SK-N-SH treated with all-trans-retinoic acid at 6 μM for 48 hours (cell line): ENCODE results near the gene ROBO2.

Experiments used
- ARNTL ChIP-seq: fragments of 450-650 bp; formaldehyde crosslinking; IDR thresholded peaks from 2 replicates; pipeline ENCODE4 v1.5.0; 2020; ENCODE audit warnings: low read depth, mild to moderate bottlenecking, moderate library complexity, borderline replicate concordance
- CSRNP3 ChIP-seq: fragments of 250-450 bp; sonication (Bioruptor Pico); IDR thresholded peaks from 2 replicates; pipeline ENCODE4 v1.5.1; 2021; ENCODE audit warnings: mild to moderate bottlenecking, moderate library complexity
- GLIS3 ChIP-seq: fragments of 250-450 bp; sonication (Bioruptor Pico); IDR thresholded peaks from 2 replicates; pipeline ENCODE4 v1.5.0; 2020; ENCODE audit warnings: mild to moderate bottlenecking, moderate library complexity
- PATZ1 ChIP-seq: fragments of 250-450 bp; sonication (Bioruptor Pico); IDR thresholded peaks from 2 replicates; pipeline ENCODE4 v1.8.0; 2020; ENCODE audit warnings: mild to moderate bottlenecking, moderate library complexity, borderline replicate concordance
- SNAI2 ChIP-seq: fragments of 250-450 bp; sonication (Bioruptor Pico); IDR thresholded peaks from 2 replicates; pipeline ENCODE4 v1.5.0; 2020; ENCODE audit warnings: mild to moderate bottlenecking, moderate library complexity
- TSHZ2 ChIP-seq: fragments of 250-450 bp; sonication (Bioruptor Pico); IDR thresholded peaks from 2 replicates; pipeline ENCODE4 v1.5.0; 2020; ENCODE audit warnings: mild to moderate bottlenecking, moderate library complexity
- ZC3H10 ChIP-seq: fragments of 250-450 bp; sonication (Bioruptor Pico); IDR thresholded peaks from 2 replicates; pipeline ENCODE4 v1.5.1; 2021; ENCODE audit warnings: mild to moderate bottlenecking, moderate library complexity
- ZFP3 ChIP-seq: fragments of 250-450 bp; sonication (Bioruptor Pico); IDR thresholded peaks from 2 replicates; pipeline ENCODE4 v1.5.0; 2020; ENCODE audit warnings: mild to moderate bottlenecking, moderate library complexity
- ZFP30 ChIP-seq: fragments of 450-650 bp; formaldehyde crosslinking; IDR thresholded peaks from 2 replicates; pipeline ENCODE4 v1.5.0; 2022; ENCODE audit warnings: mild to moderate bottlenecking, moderate library complexity
- ZNF70 ChIP-seq: fragments of 450-650 bp; formaldehyde crosslinking; IDR thresholded peaks from 2 replicates; pipeline ENCODE4 v1.5.0; 2020; ENCODE audit warnings: mild to moderate bottlenecking, moderate library complexity

GRCh38 chr3:77566055-77566454 is 526.2 kb downstream of the ROBO2 start:
- TF ChIP-seq SNAI2 (CRISPR knock-in tag) = no peak
- no peak for TF ChIP-seq PATZ1 (CRISPR knock-in tag)
- no peak for TF ChIP-seq ZC3H10
- no peak for TF ChIP-seq ZFP3 (CRISPR knock-in tag)
- TF ChIP-seq CSRNP3 (CRISPR knock-in tag) = no peak
- no peak for TF ChIP-seq ZFP30 (CRISPR knock-in tag)
- no peak for TF ChIP-seq GLIS3 (CRISPR knock-in tag)
- no peak for TF ChIP-seq ARNTL (CRISPR knock-in tag)
- no peak for TF ChIP-seq ZNF70 (CRISPR knock-in tag)
- no peak for TF ChIP-seq TSHZ2 (CRISPR knock-in tag)
